Kidney (tissue), 14 donors: ENCODE measurements around the gene PDPR. TPM values are rescaled to one million over a fixed set of nuclear protein-coding genes. Genes with fewer than 3 reads are reported as not detected.
A peak's percentile ranks its signal among the peaks of the same experiment; 100 is the strongest.
"Not testable (repeated sequence)": the region's sequence is repeated elsewhere in the genome, so short reads cannot be mapped to it uniquely, and the experiment has no call there.

ENCODE experiments used
- DNase-seq, 5 donors: peaks; one replicate each; pipeline ENCODE4 v3.0.0-alpha.2; 2013 to 2020
- FAIRE-seq: peaks from 2 replicates; lab custom pipeline; 2012; peaks lifted over from hg19 to GRCh38; lab: Jason Lieb, UNC
- H3K27ac ChIP-seq, 2 donors: one replicate each; pipeline ENCODE4 v1.7.0; 2013; ENCODE audit warnings: low read depth in 2 of 2, low read length in 2 of 2, inconsistent platforms in 1 of 2
- H3K27me3 ChIP-seq: one replicate; pipeline ENCODE4 v1.7.1; 2013; ENCODE audit warnings: low read length, inconsistent platforms; ENCODE audit not compliant: control insufficient read depth, insufficient read depth
- H3K36me3 ChIP-seq, 3 donors: one replicate each; pipeline versions ENCODE4 v1.7.0 to v1.7.1; 2013; ENCODE audit warnings: low read length in 3 of 3, control low read depth in 1 of 3, inconsistent platforms in 1 of 3; ENCODE audit not compliant: insufficient read depth in 3 of 3, control insufficient read depth in 2 of 3
- H3K4me1 ChIP-seq, 3 donors: one replicate each; pipeline versions ENCODE4 v1.7.0 to v1.7.1; 2013; ENCODE audit warnings: low read length in 3 of 3, inconsistent platforms in 1 of 3, low read depth in 1 of 3; ENCODE audit not compliant: control insufficient read depth in 2 of 3, insufficient read depth in 2 of 3
- H3K4me3 ChIP-seq, 3 donors: one replicate each; pipeline versions ENCODE4 v1.7.0 to v1.8.1; 2013; ENCODE audit warnings: low read length in 3 of 3, control low read depth in 1 of 3, inconsistent platforms in 1 of 3
- H3K9ac ChIP-seq, 3 donors: one replicate each; pipeline versions ENCODE4 v1.7.0 to v1.7.1; 2013; ENCODE audit warnings: low read length in 3 of 3, control low read depth in 1 of 3, inconsistent platforms in 1 of 3
- H3K9me3 ChIP-seq, 3 donors: one replicate each; pipeline versions ENCODE4 v1.7.0 to v1.7.1; 2013; ENCODE audit warnings: low read length in 3 of 3, control low read depth in 1 of 3, inconsistent platforms in 1 of 3; ENCODE audit not compliant: control insufficient read depth in 2 of 3, insufficient read depth in 1 of 3
- intact Hi-C: fragments of 100-400 bp; cut with DNase I; formaldehyde crosslinking; loops from one replicate; pipeline ENCODE4 v1.11.1; 2022
- polyA plus RNA-seq: library from polyadenylated mRNA; stranded (reverse); fragments of 350-450 nt; fragmentation: Illumina TruSeq; extraction: RNeasy Lipid Tissue Mini Kit (QIAGEN cat#74804); gene quantifications from one replicate; pipeline ENCODE4 v1.2.3, GENCODE V29; 2014; ENCODE audit warnings: low read depth, low replicate concordance; ENCODE audit not compliant: insufficient read depth
- total RNA-seq: library from RNA; stranded (reverse); fragmentation: NEBNext Ultra II Directional; extraction: Animal tissue kit (Norgen Biotek cat#: 25700); gene quantifications from one replicate; pipeline ENCODE4 v1.2.1, GENCODE V29; 2021
- TF ChIP-seq, protein P1 (sequence below): IDR thresholded peaks from 3 replicates; pipeline ENCODE4 v1.5.1; 2012; ENCODE audit warnings: mild to moderate bottlenecking, moderate library complexity, borderline replicate concordance; ENCODE audit not compliant: insufficient read depth; ENCODE audit errors: extremely low read depth
- donor health status: control.
- donor health status: control.
- donor health status: control.
- donor health status: control.
- donor health status: control.
- donor health status: DM: yes; HTN: yes; CAD: no.
- donor health status: Normal renal cell carcinoma (clear cell type).

Gene PDPR
- total and polyA plus RNA-seq, 2 donors from 2014 or later = 7.0 to 46.9 TPM

GRCh38 chr16:70160821-70161220 lies 46.7 kb downstream of the PDPR start:
- intact Hi-C loops = no loop called here
- H3K27me3 ChIP-seq = no peaks in the 10 kb centered on the region
- no peaks in the 10 kb centered on the region for H3K9me3 ChIP-seq
- no peak overlapping the region for H3K4me3 ChIP-seq
- DNase-seq (peak in 2 of 5 donors; percentile 31 to 62), FAIRE-seq (no peak)
- no peak overlapping the region for H3K27ac ChIP-seq
- H3K9ac ChIP-seq = no peak overlapping the region
- peaks cover 0 to 4% (median 0%) of the 10 kb centered on the region in 3 donors for H3K4me1 ChIP-seq
- TF ChIP-seq, protein P1, sequence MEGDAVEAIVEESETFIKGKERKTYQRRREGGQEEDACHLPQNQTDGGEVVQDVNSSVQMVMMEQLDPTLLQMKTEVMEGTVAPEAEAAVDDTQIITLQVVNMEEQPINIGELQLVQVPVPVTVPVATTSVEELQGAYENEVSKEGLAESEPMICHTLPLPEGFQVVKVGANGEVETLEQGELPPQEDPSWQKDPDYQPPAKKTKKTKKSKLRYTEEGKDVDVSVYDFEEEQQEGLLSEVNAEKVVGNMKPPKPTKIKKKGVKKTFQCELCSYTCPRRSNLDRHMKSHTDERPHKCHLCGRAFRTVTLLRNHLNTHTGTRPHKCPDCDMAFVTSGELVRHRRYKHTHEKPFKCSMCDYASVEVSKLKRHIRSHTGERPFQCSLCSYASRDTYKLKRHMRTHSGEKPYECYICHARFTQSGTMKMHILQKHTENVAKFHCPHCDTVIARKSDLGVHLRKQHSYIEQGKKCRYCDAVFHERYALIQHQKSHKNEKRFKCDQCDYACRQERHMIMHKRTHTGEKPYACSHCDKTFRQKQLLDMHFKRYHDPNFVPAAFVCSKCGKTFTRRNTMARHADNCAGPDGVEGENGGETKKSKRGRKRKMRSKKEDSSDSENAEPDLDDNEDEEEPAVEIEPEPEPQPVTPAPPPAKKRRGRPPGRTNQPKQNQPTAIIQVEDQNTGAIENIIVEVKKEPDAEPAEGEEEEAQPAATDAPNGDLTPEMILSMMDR = no peak
- H3K36me3 ChIP-seq = peaks cover 30 to 64% (median 53%) of the 10 kb centered on the region in 3 donors

GRCh38 chr16:70161350-70161749 lies 47.2 kb downstream of the PDPR start:
- peak in 1 of 5 donors; percentile 72 for DNase-seq
- H3K27me3 ChIP-seq = no peaks in the 10 kb centered on the region
- H3K4me3 ChIP-seq = no peak overlapping the region
- H3K4me1 ChIP-seq = peaks cover 0 to 4% (median 0%) of the 10 kb centered on the region in 3 donors
- H3K36me3 ChIP-seq = peaks cover 30 to 58% (median 51%) of the 10 kb centered on the region in 3 donors
- H3K27ac ChIP-seq = no peak overlapping the region
- no peak for FAIRE-seq
- H3K9ac ChIP-seq = no peak overlapping the region
- H3K9me3 ChIP-seq = no peaks in the 10 kb centered on the region
- TF ChIP-seq, protein P1 = no peak
- intact Hi-C loops = no loop called here

DNA sequence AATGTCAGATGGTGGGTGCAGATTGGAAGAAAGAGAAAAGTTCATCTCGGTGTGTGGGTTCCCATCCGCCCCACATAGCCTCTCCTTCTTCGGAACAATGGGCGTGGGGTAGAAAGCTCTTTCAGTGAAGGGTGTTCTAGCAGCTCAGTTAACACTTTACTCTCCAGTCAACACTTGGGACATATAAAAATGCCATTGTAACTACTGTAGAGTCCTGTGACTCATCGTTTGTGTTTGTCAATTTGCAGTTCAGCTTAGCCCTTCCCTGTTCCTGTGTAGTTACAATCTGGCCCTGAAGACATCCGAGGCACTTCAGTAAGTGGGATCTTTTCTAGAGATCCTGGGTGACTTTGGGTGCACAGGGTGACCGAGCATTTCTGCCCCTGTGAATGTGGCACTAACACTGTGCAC lies 47.9 kb downstream of the PDPR start:
- Histone ChIP-seq H3K4me3 (no peak overlapping the region), H3K4me1 (peaks cover 0 to 4% (median 0%) of the 10 kb centered on the region in 3 donors), H3K27me3 (no peaks in the 10 kb centered on the region), H3K36me3 (peaks cover 28 to 52% (median 44%) of the 10 kb centered on the region in 3 donors), H3K27ac (no peak overlapping the region), H3K9me3 (no peaks in the 10 kb centered on the region), H3K9ac (no peak overlapping the region)
- FAIRE-seq (no peak), DNase-seq (no peak)
- TF ChIP-seq, protein P1 = no peak
- intact Hi-C loops = no loop called here

DNA sequence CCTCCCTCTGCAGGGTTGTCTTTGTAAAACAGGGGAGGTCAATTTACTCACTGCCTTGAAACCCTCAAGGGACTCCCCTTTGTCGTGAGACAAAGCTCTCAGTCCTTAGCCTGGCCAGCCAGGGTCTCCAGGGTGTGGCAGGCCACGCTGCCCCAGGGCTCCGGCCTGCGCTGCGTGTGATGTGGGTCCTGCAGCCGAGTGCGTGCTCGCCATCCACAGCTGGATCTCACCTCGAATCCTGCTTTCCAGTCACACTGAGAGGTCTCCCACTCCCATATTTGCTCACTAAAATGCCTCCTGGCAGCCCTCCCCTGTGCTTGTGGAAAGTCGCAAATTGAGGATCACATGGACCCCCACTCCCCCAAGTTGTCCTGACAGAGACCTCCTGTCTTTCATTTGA lies 49.5 kb downstream of the PDPR start:
- no peak for FAIRE-seq

DNA sequence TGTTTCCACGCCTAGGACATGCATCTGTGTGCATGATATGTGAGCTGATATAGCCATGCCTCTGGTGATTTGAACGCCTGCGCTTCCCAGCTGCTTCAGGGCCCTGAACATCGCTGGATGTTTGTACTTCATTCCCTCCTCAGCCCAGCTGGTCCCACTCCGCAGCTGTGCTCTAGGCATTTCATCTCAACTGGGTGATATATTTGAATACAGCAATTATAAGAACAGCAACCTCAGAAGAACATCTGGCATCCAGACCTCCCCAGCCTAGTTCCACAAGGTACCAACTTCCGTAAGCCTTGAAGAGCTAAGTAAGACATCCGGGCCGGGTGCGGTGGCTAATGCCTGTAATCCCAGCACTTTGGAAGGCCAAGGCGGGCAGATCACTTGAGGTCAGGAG lies 52.6 kb downstream of the PDPR start:
- intact Hi-C loops, H3K9me3 ChIP-seq, H3K27ac ChIP-seq, FAIRE-seq, H3K4me3 ChIP-seq, H3K27me3 ChIP-seq, H3K4me1 ChIP-seq, H3K9ac ChIP-seq: not testable (repeated sequence)
- peaks cover 0 to 10% (median 9%) of the 10 kb centered on the region in 3 donors for H3K36me3 ChIP-seq
- DNase-seq = peak in 1 of 5 donors; percentile 21

More for the DNA sequence above, 49.5 kb downstream of the PDPR start:
- intact Hi-C loops = no loop called here
- TF ChIP-seq, protein P1 = no peak
- no peak overlapping the region for H3K9ac ChIP-seq
- H3K27ac ChIP-seq = no peak overlapping the region
- H3K36me3 ChIP-seq = peaks cover 16 to 36% (median 28%) of the 10 kb centered on the region in 3 donors
- no peaks in the 10 kb centered on the region for H3K4me1 ChIP-seq
- H3K4me3 ChIP-seq = no peak overlapping the region
- no peaks in the 10 kb centered on the region for H3K27me3 ChIP-seq
- H3K9me3 ChIP-seq = no peaks in the 10 kb centered on the region
- DNase-seq = peak in 2 of 5 donors; percentile 42 to 70
